ENCODE data around the gene PLXNC1. TPM values are rescaled to one million over a fixed set of nuclear protein-coding genes. Genes with fewer than 3 reads are reported as not detected.

PLXNC1 gene
- total and polyA plus RNA-seq, 2 donors (not counting 1 experiment from before 2014, with no cell fraction given), result 15.1 to 86.9 TPM

DNA sequence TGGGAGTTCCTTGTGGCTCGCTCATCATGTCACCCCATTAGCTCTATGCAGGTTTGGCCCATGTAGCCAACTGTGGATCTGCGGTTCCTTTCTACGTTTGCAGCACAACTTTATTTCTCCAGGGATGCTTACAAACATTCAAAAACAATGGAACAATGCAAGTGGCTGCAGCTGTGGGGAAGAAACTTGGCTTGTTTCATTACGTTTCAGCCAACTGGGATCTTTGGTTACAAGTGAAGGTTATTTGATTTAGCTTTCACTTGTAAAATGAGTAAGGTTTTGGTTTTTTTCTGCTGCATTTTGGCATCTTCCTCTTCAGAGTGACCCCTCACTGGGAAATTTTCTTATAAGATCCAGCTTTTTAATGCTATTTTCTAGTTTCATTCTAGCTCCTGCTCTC, 105.9 kb downstream of the PLXNC1 start:
- Histone ChIP-seq H2AFZ (ENCODE audit: low read length) (no peak overlapping the region), H3K36me3 (ENCODE audit: control insufficient read depth, insufficient read depth, low read length) (no peaks in the 10 kb centered on the region), H3K27me3 (ENCODE audit: control insufficient read depth, insufficient read depth, low read length) (no peaks in the 10 kb centered on the region), H4K20me1 (ENCODE audit: control insufficient read depth, extremely low read depth, insufficient read depth, low read length) (no peaks in the 10 kb centered on the region), H3K9me3 (ENCODE audit: control insufficient read depth, insufficient read depth, low read depth, low read length) (no peaks in the 10 kb centered on the region), H3K27ac (ENCODE audit: insufficient read depth, low read length) (no peak overlapping the region), H3K4me3 (replicated peaks in 1 of 4; ENCODE audit: control extremely low read depth in 1 of 4, insufficient read depth in 1 of 4, low read depth in 3 of 4, low read length in 4 of 4) (no peak overlapping the region), H3K4me1 (ENCODE audit: control insufficient read depth, extremely low read depth, insufficient read depth, low read length) (no peaks in the 10 kb centered on the region), H3K4me2 (ENCODE audit: extremely low read depth, insufficient read depth, low read length) (no peak overlapping the region), H3K9ac (ENCODE audit: insufficient read depth, low read length) (no peak overlapping the region), H3K79me2 (ENCODE audit: control insufficient read depth, insufficient read depth, low read length) (no peaks in the 10 kb centered on the region)
- TF ChIP-seq EZH2 (IDR thresholded peaks at IDR 0.05; ENCODE audit: low read length, missing control alignments) (no peak), CTCF (conservative IDR thresholded peaks at IDR 0.05 in 1 of 2, IDR thresholded peaks at IDR 0.05 in 1 of 2; ENCODE audit: low read depth in 1 of 2, low read length in 2 of 2) (no peak)
- DNase-seq (ENCODE audit: low read depth in 2 of 2), result no peak

GRCh38 chr12:94255006-94255405, 106.6 kb downstream of the PLXNC1 start:
- TF ChIP-seq EZH2 (IDR thresholded peaks at IDR 0.05; ENCODE audit: low read length, missing control alignments) (no peak), CTCF (conservative IDR thresholded peaks at IDR 0.05 in 1 of 2, IDR thresholded peaks at IDR 0.05 in 1 of 2; ENCODE audit: low read depth in 1 of 2, low read length in 2 of 2) (no peak)
- H3K27ac ChIP-seq (ENCODE audit: insufficient read depth, low read length), result no peak overlapping the region
- no peak for DNase-seq (ENCODE audit: low read depth in 2 of 2)
- no peak overlapping the region for H2AFZ ChIP-seq (ENCODE audit: low read length)
- no peaks in the 10 kb centered on the region for H4K20me1 ChIP-seq (ENCODE audit: control insufficient read depth, extremely low read depth, insufficient read depth, low read length)
- H3K36me3 ChIP-seq (ENCODE audit: control insufficient read depth, insufficient read depth, low read length), result no peaks in the 10 kb centered on the region
- H3K9ac ChIP-seq (ENCODE audit: insufficient read depth, low read length), result no peak overlapping the region
- H3K4me2 ChIP-seq (ENCODE audit: extremely low read depth, insufficient read depth, low read length), result no peak overlapping the region
- H3K4me3 ChIP-seq (replicated peaks in 1 of 4; ENCODE audit: control extremely low read depth in 1 of 4, insufficient read depth in 1 of 4, low read depth in 3 of 4, low read length in 4 of 4), result no peak overlapping the region
- H3K4me1 ChIP-seq (ENCODE audit: control insufficient read depth, extremely low read depth, insufficient read depth, low read length), result no peaks in the 10 kb centered on the region
- H3K27me3 ChIP-seq (ENCODE audit: control insufficient read depth, insufficient read depth, low read length), result no peaks in the 10 kb centered on the region
- H3K9me3 ChIP-seq (ENCODE audit: control insufficient read depth, insufficient read depth, low read depth, low read length), result no peaks in the 10 kb centered on the region
- no peaks in the 10 kb centered on the region for H3K79me2 ChIP-seq (ENCODE audit: control insufficient read depth, insufficient read depth, low read length)

- Histone ChIP-seq H3K4me3 (replicated peaks in 1 of 4; ENCODE audit: control extremely low read depth in 1 of 4, insufficient read depth in 1 of 4, low read depth in 3 of 4, low read length in 4 of 4) (no peak overlapping the region), H3K4me2 (ENCODE audit: extremely low read depth, insufficient read depth, low read length) (no peak overlapping the region), H3K4me1 (ENCODE audit: control insufficient read depth, extremely low read depth, insufficient read depth, low read length) (no peaks in the 10 kb centered on the region), H4K20me1 (ENCODE audit: control insufficient read depth, extremely low read depth, insufficient read depth, low read length) (no peaks in the 10 kb centered on the region), H3K27me3 (ENCODE audit: control insufficient read depth, insufficient read depth, low read length) (no peaks in the 10 kb centered on the region), H3K79me2 (ENCODE audit: control insufficient read depth, insufficient read depth, low read length) (no peaks in the 10 kb centered on the region), H3K9ac (ENCODE audit: insufficient read depth, low read length) (no peak overlapping the region), H3K9me3 (ENCODE audit: control insufficient read depth, insufficient read depth, low read depth, low read length) (no peaks in the 10 kb centered on the region), H2AFZ (ENCODE audit: low read length) (no peak overlapping the region), H3K36me3 (ENCODE audit: control insufficient read depth, insufficient read depth, low read length) (no peaks in the 10 kb centered on the region), H3K27ac (ENCODE audit: insufficient read depth, low read length) (no peak overlapping the region)
- no peak for DNase-seq (ENCODE audit: low read depth in 2 of 2)
- TF ChIP-seq EZH2 (IDR thresholded peaks at IDR 0.05; ENCODE audit: low read length, missing control alignments) (no peak), CTCF (conservative IDR thresholded peaks at IDR 0.05 in 1 of 2, IDR thresholded peaks at IDR 0.05 in 1 of 2; ENCODE audit: low read depth in 1 of 2, low read length in 2 of 2) (no peak)
Observed at GRCh38 chr12:94255428-94255827, 107.1 kb downstream of the PLXNC1 start.

Data from fibroblast of lung (primary cell).